ENCODE measurements around the gene TEK. TPM values are rescaled to one million over a fixed set of nuclear protein-coding genes. Genes with fewer than 3 reads are reported as not detected.

TEK gene
- 0.78 and 1.4 TPM in 2 replicates for total RNA-seq

DNA sequence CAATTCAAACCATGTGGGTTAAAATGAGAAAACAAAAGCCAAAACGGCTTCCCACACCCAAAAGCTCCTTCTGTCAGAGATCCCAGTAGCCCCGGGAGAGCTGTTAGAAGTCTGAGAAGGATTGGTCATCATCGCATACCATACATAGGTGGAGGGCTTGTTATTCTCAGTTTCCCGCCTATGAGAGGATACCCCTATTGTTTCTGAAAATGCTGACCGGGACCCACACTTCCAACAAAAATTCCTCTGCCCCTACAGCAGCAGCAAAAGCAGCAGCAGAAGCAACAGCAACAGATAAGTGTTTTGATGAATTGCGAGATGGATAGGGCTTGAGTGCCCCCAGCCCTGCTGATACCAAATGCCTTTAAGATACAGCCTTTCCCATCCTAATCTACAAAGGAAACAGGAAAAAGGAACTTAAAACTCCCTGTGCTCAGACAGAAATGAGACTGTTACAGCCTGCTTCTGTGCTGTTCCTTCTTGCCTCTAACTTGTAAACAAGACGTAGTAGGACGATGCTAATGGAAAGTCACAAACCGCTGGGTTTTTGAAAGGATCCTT, at the start of gene TEK:
TSS of gene TEK (plus strand) at position 245 of the 561 bp plus-strand sequence. CDS start 366 bp downstream, outside the sequence.

Small RNAs within 50 kb of the gene (small RNA-seq; reads per million reads assigned to genes)
- gene AL355433.1 (not detected), gene RNA5SP280 (not detected)

Other genes starting within 250 kb of the TEK start
- gene CAAP1, start 216.4 kb upstream of the TEK start, total RNA-seq = 12.8 and 20.3 TPM in 2 replicates
- 35.0 and 39.2 TPM in 2 replicates for gene PLAA, start 162.0 kb upstream of the TEK start, total RNA-seq
- gene IFT74, start 152.8 kb upstream of the TEK start, total RNA-seq = 20.3 and 26.1 TPM in 2 replicates
- under 0.01 TPM in 1 of 2 replicates, not detected in the other for gene LRRC19, start 103.6 kb upstream of the TEK start, total RNA-seq
- gene EQTN, start 187.9 kb downstream of the TEK start, total RNA-seq = not detected in 2 replicates